Astrocyte of the hippocampus (primary cell): Measurements from ENCODE around the gene SGCB.
A peak's percentile ranks its signal among the peaks of the same experiment; 100 is the strongest.
"Not testable (repeated sequence)": the region's sequence is repeated elsewhere in the genome, so short reads cannot be mapped to it uniquely, and the experiment has no call there.

Source experiments
- DNase-seq: peaks from one replicate; pipeline ENCODE4 v3.0.0; 2011; ENCODE audit warnings: low read depth, low spot score

SGCB gene

GRCh38 chr4:52038103-52038912, at the start of gene SGCB:
SGCB (minus strand) TSS chr4:52038299; CDS start chr4:52038259, 40 bp downstream.
- peak; percentile 87 for DNase-seq

GRCh38 chr4:52086425-52086824, 48.3 kb upstream of the SGCB start:
- not testable (repeated sequence) for DNase-seq

GRCh38 chr4:52081216-52081615, 43.1 kb upstream of the SGCB start:
- DNase-seq, result no peak

- DNase-seq, result no peak
These were observed 41.6 kb upstream of the SGCB start for GRCh38 chr4:52079659-52080058.

GRCh38 chr4:52076731-52077130, 38.6 kb upstream of the SGCB start:
- DNase-seq, result peak; percentile 47

GRCh38 chr4:52071791-52072546, 33.9 kb upstream of the SGCB start:
- DNase-seq, result peak; percentile 24

- no peak for DNase-seq
These were observed 31.5 kb upstream of the SGCB start for GRCh38 chr4:52069571-52069970.

GRCh38 chr4:52059372-52059771, 21.3 kb upstream of the SGCB start:
- DNase-seq, result peak; percentile 76

- no peak for DNase-seq
These were observed 20.2 kb upstream of the SGCB start for GRCh38 chr4:52058275-52058674.

- DNase-seq, result no peak
These were observed 19.1 kb upstream of the SGCB start for GRCh38 chr4:52057196-52057595.

GRCh38 chr4:52054254-52054653, 16.2 kb upstream of the SGCB start:
- DNase-seq, result no peak

- DNase-seq, result peak; percentile 18
These were observed 14.3 kb upstream of the SGCB start for GRCh38 chr4:52052475-52052780.

- DNase-seq, result peak; percentile 95
These were observed 13.7 kb upstream of the SGCB start for GRCh38 chr4:52051615-52052474.

- peak; percentile 60 for DNase-seq
These were observed 13.1 kb upstream of the SGCB start, which contains the start of gene SPATA18 for GRCh38 chr4:52051213-52051614. SPATA18 (plus strand) TSS chr4:52051304; CDS start chr4:52051705, 401 bp downstream.

GRCh38 chr4:52049266-52049665, 11.2 kb upstream of the SGCB start:
- DNase-seq, result no peak

GRCh38 chr4:52045028-52045427, 6.9 kb upstream of the SGCB start:
- no peak for DNase-seq

GRCh38 chr4:52037689-52038102, 403 bp downstream of the SGCB start:
- peak; percentile 71 for DNase-seq

GRCh38 chr4:52036886-52037530, 1.1 kb downstream of the SGCB start:
- no peak for DNase-seq

- DNase-seq, result no peak
These were observed 2.9 kb downstream of the SGCB start for GRCh38 chr4:52035190-52035589.

GRCh38 chr4:52032005-52032404, 6.1 kb downstream of the SGCB start:
- DNase-seq, result no peak

GRCh38 chr4:52028970-52029369, 9.1 kb downstream of the SGCB start:
- peak; percentile 87 for DNase-seq
